ENCODE data around the gene TBC1D16.
A peak's percentile ranks its signal among the peaks of the same experiment; 100 is the strongest.
"Not testable (repeated sequence)": the region's sequence is repeated elsewhere in the genome, so short reads cannot be mapped to it uniquely, and the experiment has no call there.

Gene TBC1D16

DNA sequence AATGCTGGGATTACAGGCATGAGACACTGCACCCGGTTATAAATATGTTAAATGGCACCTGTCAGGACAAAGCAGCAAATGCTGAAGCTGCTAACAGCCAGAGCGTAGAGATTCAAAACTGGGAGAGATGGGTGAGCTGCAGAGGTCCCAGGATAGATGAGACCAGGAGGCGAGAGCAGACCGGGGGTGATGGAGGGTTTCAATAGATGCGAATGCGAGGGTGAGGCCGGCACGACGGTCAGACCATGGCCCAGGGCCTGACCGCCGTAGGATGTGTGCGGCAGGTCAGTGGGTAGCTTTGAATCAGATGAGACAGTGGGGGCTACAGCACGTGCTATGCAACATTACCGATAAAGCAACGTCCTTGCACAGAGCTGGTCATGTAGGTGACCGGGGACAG lies 15.0 kb upstream of the TBC1D16 start:
- no peak for DNase-seq

DNA sequence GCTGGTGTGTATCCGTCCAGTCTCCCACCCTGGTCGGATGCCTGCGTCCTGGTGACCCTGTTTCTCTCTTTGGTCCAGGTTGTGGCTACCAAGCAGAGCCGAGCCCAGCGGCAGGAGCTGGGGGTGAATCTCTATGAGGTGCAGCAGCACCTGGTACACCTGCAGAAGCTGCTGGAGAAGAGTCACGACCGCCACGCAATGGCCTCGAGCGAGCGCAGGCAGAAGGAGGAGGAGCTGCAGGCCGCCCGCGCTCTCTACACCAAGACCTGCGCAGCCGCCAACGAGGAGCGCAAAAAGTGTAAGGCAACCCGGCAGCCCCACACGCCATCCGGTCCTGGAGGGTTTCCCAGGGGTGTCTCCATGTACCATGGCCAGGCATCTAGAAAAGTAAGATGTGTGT lies 14.3 kb upstream of the TBC1D16 start:
- DNase-seq, result no peak

DNA sequence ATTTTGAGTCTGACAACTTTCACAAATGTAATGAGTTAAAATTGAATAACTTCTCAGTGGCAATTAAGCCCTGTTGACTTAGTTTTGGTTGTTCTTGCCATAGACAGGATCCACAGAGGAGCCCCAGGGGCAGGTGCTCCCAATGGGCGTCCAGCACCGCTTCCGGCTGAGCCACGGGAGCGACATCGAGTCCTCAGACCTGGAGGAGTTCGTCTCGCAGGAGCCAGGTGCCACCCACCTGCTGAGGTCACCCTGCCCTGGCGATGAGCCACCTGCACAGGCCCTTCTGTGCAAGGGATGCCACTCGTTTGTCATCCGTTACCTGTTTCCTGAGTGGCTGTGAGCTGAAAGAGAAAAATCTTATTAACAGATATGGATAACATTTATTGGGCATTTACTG lies 11.5 kb upstream of the TBC1D16 start:
- no peak for DNase-seq

DNA sequence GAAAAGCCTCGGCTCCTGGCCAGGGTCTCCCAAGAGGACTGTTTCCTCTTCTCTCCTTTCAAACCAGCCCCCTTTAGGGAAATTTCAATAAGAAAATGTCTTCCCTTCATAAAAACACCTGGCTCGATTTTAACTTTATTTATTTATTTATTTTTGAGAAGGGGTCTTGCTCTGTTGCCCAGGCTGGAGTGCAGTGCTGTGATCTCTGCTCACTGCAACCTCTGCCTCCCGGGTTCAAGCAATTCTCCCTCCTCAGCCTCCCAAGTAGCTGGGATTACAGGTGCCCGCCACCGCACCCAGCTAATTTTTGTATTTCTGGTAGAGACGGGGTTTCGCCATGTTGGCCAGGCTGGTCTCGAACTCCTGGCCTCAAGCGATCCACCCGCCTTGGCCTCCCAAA lies 11.0 kb upstream of the TBC1D16 start:
- DNase-seq, result not testable (repeated sequence)

DNA sequence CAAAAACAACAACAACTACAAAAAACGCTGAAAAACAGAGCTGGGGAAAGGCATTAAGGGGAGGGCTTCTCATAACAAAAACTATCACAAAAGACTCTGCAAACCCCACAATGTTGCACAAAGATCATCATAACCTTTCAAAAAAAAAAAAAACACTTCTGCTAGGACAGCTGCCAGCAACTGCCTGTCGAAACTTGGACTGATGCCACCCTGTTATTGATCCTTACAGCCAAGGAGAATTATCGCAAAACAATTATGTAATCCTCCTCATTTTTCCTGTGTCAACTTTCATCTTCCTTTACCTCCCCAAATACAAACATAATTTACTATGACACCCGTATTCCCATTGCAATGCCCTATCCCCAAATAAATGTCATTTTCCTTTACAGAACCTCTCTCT lies 10.0 kb upstream of the TBC1D16 start:
- no peak for DNase-seq

DNA sequence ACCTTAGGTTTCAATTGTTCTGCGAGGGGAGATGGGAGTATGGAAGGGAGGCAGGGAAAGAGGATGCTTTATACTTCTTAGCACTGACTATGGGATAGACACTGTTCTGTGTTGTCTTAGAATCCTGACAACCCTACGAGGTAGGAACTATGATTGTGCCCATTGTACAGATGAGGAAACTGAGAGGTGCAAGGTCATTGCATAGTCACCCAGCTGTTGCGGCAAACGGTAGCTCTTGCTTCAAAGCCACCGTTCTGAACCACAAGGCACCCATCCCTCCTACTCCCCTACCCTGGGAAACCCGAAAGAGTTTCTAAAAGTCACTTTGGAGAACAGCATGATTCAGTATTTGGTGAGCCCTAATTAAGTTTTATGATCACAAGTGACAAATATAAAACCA lies 8.3 kb upstream of the TBC1D16 start:
- DNase-seq, result no peak

DNA sequence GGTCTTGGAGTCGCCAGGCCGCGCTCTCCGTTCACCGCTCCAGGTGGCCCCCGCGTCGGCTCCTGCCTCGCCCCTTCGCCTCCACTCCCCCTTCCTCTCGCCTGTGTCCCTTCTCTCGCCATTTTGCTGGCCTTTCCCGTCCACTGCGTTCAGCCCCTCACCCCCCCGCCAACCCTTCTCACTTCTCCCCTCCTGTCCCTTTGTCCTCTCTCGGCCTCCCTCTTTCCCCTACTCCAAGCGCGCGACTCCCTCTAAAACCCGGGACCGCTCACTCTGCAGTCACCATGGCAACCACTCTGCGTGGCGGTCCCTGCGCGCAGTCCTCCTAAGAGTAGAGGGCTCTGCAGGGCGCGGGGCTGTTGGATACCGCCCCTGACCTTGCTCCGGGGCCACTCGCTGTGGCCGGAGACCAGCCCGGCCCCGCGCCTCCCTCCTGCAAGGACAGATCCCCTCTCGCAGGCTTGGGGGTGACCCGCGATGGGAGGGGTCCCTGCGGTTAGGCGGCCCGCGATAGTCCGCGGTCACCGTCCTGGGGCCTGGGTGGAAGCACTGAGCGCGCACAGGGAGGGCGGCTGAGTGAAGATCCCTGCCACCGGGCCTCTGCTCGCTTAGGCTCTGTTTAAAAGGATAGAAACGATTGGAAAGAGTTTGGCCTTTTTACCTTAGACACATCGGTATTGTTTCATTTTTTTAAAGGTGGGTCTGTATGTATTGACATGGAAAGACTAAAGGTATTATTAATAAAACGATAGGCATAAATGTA lies 1.2 kb upstream of the TBC1D16 start:
- no peak for DNase-seq

DNA sequence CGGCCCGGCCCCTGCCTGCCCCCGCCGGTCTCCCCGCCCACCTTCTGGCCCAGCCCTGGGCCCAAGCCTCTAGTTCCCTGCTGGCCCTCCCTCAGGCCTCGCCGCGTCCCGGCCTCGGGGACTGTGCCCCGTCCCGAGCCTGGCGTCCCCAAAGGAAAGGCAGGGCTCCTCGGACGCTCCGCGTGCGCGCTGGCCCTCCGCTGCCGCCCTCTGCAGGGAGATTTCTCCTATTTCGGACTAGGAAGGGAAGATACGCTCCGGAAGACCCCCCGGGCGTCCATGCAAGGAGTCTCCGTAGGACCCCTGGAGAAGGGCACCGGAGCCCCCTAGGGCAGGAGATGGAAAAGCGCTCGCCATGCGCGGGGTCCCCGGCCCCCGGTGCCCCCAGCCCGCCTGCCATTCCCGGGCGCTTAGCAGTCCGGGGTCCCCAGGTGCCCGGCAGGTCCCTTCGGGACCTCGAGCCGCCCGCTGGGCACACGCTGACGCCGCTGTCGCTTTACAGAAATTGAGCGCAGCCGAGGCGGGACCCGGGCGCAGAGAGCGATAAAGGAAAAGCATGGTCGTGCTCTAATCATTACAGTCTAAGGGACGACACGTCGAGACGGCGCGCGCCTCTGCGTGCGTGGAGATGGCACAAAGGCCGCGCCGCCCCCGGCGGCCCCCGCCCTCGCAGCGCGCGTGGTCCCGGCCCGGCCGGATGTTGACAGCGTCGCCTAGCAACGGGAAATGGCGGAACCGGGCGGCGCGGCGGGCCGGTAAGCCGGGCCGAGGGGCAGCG lies 454 bp upstream of the TBC1D16 start, which contains the start of gene CCDC40:
TSS of gene CCDC40 (plus strand) at position 706 of the 778 bp plus-strand sequence. CDS start at position 727, 21 bp downstream.
- DNase-seq, result peak; percentile 49

DNA sequence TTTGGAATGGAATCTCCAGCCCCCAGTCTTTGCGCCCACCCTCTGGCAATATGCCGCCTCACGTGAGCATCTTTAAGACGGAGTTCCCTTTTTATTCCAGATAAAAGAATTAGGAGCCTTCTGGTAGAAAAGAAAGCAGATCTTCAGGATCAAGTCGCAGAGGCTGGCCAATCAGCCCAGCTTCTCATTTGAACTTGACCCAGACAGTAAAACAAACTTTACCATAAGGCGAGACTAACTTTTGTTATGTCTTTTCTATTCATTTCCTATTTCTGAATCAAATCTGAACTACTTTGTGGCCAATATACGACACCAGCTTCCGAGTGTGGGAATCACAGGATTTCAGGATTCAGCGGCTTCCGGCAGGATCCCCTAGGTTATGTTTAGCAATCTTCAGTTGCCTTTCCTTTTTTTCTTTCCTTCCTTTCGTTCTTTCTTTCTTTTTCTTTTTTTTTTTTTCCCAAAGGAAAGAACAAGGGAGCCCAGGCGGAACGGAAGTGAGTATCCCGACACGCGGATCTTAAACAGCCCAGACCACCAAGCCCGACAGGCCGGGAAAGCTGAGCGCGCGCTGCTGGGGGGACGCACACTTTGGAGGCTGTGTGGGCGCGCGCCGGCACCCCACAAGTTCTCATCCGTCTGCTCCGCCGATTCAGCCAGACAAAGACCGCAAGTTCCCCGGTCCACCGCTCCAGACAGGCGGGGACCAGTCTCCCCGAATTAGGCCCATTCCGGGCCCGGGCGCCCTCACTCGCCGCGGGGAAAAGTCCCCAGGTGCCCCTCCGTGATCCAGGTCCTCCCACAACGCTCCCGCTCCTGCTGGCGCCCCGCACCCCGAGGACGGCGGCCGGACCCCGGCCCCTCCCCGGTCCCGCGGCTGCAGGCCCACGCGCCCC lies 633 bp downstream of the TBC1D16 start:
- no peak for DNase-seq

DNA sequence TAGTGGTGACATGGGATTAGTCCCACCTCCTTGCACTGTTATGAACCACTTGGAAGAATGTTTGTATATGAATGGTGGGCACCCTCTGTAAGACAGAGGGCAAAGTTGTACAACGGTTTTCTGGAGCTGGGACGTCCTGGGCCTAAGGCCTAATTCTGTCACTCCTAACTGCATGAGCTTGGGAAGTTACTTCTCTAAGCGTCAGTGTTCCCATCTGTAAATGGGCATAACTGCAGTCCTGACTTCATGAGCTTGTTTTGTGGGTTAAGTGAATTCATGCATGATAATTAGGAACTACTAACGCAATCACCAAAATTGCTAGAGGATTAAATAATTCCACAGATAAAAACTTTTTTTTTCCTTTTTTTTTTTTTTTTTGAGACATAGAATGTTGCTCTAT lies 1.8 kb downstream of the TBC1D16 start:
- DNase-seq, result no peak

DNA sequence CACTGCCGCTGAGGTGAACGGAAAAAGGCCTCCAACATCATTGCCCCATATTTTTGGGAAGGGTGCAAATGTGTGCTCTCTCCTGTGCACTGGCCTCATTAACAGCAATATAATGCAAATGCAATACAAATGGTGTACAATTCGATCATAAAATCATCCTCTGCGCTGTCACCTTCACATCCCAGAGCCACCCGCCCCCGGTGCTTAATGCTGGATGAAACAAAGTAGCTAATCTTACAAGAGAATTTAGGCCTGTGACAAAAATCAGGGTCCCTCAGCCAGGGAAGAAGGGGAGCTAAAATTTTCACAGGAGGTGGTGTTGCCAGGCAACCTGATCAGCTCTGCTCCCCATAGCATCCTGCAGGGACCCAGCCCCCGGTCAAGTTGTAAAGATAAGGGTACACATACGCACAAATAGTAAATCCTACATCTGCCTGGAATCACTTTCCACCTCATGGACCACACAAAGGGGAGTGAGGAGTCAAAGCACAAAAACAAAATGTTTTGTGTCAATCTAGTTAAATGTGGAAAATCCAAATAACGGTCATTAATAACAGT lies 3.0 kb downstream of the TBC1D16 start:
- DNase-seq, result no peak

DNA sequence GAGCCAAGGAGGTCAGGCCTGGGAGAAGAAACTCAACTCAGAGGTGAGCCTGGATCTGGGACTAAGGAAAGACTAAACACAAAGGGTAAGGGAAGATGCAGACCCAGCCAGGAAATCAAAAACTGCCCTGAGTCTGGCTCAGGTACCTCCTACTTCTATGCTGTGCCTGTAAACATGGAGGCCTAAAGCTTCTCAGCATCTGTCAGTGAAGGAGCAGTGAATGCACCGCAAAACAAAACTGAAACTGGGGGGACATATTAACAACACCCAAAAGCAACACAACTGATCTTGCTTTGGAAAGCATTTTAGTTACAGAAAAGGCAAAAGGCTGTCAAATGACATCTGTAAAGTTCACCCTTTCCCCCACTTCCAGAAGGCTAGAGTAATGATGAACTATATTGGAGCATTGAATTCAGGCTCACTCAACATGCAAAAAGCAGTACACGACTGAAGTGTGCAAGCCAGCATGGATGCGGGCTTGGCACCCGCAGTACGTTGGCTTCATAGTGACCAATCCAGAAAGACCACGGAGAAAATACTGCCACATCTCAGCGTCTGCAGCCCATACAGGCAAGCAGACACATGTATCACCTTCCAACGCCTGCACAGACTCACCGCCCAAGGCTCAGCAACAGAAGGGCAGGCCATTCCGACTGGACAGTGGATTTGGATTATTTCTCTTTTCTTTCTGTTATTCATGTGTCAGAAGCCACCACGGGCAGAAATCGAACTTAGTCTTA lies 3.8 kb downstream of the TBC1D16 start:
- DNase-seq, result no peak

DNA sequence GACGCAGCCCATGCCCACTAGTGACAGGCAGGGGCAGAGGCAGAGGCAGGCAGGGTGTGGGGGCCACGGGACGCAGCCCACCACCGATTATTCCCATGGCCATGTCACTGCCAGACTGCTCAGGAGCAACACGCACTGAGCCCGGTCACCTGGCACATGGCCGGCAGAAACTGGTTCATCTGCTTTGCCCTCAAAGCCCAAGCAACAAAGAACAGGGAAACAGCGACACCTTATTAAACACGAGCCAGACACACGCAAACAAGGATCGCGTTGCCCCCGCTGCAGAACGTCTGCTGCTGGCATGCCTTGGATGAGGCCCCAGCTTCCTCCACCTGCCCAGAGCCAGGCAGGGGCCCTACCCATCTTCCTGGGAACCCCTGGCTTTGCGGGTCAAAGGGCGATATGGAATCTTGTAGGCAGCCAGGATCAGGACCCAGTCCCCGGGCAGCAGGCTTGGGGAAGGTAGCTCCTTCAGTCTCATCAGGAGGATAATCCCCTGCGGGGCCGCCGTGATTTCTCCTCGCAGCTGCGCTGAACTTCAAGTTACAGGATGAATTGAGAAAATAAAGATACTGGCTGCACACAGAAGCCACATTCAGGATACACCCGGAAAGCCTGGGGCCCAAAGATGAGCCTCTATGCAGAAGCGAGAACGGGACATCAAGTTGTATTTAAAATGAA lies 4.8 kb downstream of the TBC1D16 start:
- no peak for DNase-seq

DNA sequence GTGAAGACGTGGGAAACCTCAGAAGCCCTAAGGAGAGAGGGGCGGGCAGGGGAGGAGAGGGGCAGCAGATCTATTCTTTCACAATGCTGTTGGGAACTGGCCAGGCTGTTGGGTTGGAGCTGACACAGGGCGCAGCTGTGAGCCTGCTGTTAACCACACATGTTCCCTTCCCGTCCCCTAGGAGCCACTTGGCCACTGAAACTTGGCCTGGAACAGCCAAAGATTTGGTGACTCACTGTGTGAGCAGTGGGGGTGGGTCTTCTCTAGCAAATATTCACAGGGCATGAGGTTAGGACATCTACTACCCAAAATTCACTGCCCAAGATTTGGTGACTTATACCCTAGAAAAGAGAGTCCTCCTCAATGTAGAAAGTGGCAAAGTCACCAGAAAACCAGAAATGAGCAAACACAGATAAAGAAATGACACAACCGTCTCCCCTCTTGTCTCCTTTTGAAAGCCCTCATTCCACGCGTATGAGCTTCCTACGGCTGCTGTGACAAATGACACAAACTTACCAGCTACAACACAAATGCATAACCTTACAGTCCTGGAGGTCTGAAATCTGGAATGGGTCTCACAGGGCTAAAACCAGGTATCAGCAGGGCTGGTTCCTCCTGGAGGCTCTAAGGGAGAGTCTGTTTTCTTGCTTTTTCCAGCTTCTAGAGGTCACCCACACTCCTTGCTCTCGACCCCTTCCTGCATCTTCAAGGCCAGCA lies 6.3 kb downstream of the TBC1D16 start:
- peak; percentile 38 for DNase-seq

DNA sequence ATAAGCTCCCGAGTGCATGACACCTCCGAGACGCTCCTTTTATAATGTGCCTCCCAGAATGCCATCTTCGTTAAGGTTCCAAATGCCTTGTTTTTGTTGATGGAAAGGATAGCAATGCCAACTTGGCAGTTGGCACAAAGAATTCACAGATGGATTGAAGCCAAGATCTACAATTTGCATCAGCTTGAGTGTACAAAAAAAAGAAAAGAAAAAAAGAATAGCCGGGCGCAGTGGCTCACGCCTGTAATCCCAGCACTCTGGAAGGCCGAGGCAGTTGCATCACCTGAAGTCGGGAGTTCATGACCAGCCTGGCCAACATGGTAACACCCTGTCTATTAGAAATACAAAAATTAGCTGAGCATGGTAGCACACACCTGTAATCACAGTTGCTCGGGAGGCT lies 7.6 kb downstream of the TBC1D16 start:
- no peak for DNase-seq

DNA sequence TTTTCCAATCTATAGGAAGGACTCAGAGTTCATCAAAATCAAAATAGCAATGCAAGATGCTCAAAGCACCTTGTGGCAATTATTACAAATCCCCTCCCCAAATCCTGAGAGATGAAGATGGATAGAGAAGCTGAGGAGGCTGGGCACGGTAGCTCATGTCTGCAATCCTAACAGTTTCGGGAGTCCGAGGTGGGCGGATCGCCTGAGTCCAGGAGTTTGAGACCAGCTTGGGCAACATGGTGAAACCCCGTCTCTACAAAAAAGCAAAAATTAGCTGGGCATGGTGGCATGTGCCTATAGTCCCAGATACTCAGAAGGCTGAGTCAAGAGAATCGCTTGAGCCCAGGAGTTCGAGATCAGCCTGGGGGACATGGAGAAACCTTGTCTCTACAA lies 8.6 kb downstream of the TBC1D16 start:
- no peak for DNase-seq

DNA sequence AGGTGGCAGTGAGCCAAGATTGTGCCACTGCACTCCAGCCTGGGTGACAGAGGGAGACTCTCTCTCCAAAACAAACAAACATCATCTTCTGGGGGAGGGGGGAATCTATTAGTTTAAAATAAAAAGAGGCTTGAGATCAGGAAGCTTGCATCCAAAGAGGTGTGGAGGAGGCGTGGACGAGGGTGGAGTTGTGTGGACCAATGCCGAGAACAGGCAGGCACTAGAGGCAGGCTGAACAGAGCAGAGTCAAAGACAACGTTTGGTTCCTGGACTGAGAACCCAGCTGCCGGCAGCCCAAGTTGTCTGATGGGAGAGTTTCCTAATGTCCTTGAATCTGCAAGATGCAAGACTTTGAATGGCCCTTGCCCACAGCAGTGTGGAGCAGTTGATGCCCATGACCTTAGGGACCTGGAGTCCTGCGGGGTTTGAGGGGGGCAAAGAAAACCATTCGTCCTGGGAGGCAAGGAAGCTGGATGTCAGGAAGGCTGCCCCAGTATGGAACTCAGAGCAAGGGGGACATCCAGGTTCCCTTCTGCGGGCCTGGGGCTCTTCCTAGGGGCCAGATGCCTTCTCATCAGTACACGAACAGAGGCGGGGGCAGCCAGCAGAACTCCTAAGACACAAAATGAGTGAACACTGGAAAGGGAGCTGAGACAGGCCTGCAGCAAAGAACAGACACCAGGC lies 9.2 kb downstream of the TBC1D16 start:
- no peak for DNase-seq

DNA sequence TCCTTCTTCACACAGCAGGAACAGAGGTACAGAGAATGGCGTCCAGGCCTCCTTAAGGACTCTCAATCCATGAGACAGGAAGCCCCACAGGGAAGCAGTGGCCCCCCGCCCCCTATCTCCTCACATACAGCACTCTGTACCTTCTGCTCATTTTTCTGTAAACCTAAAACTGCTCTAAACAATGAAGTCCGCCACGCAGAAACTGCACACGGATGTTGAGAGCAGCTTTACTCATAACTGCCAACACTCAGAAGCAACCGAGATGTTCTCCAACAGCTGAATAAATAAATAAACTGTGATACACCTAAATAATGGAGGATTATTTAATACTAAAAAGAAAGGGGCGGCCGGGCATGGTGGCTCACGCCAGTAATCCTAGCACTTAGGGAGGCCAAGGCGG lies 9.9 kb downstream of the TBC1D16 start:
- no peak for DNase-seq

DNA sequence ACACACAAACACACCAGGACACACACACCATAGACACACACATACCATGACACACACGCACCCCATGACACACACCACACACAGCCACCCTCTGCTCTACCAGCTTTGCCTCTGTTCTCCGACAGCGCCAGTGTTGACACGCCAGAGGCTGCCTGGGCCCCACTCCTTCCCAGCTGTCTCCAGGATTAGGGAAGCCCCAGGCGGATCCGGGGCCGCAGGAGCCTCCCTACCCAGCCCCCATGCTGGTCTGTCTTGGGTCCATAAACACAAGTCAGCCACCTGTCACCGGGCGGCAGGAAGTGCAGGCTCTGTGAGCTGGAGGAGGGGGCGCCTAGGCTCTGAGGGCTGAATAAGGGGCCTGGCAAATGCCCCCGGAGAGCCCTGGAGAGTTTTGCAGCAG lies 10.5 kb downstream of the TBC1D16 start:
- no peak for DNase-seq
